CD4-positive, CD25-positive, alpha-beta regulatory T cell (primary cell): ENCODE results near the gene GJC2. TPM values are rescaled to one million over a fixed set of nuclear protein-coding genes. Genes with fewer than 3 reads are reported as not detected.

ENCODE experiments used
- ATAC-seq, 2 donors: fragments of 150-1000 bp; cut with Tn5 transposase; one replicate each; pipeline ENCODE4 v1.10.0; 2021; ENCODE audit warnings: low read depth in 2 of 2, moderate number of reproducible peaks in 2 of 2, moderate library complexity in 1 of 2
- DNase-seq, 3 donors: peaks; one replicate each; pipeline versions ENCODE4 v3.0.0 to v3.0.0-alpha.2; 2012 to 2022; ENCODE audit warnings: mixed read lengths in 1 of 3
- H3K27ac ChIP-seq: one replicate; pipeline ENCODE4 v1.7.0; 2013; ENCODE audit warnings: mild to moderate bottlenecking, low read length; ENCODE audit not compliant: insufficient read depth, poor library complexity, severe bottlenecking
- H3K27me3 ChIP-seq: one replicate; pipeline ENCODE4 v1.7.0; 2013; ENCODE audit warnings: low read length; ENCODE audit not compliant: control insufficient read depth, insufficient read depth
- H3K36me3 ChIP-seq: one replicate; pipeline ENCODE4 v1.7.0; 2013; ENCODE audit warnings: mild to moderate bottlenecking, low read length, moderate library complexity; ENCODE audit not compliant: control insufficient read depth, insufficient read depth
- H3K4me1 ChIP-seq: 2 replicates; pipeline ENCODE4 v1.7.0; 2013; ENCODE audit warnings: mild to moderate bottlenecking, low read length; ENCODE audit not compliant: insufficient read depth, control insufficient read depth, poor library complexity, severe bottlenecking
- H3K4me3 ChIP-seq: one replicate; pipeline ENCODE4 v1.7.0; 2013; ENCODE audit warnings: low read depth, mild to moderate bottlenecking, low read length, moderate library complexity
- H3K9me3 ChIP-seq, 2 experiments: 1 replicate in 1 of 2; 2 replicates in 1 of 2; pipeline ENCODE4 v1.7.0; 2013; ENCODE audit warnings: low read length in 2 of 2, mild to moderate bottlenecking in 1 of 2, moderate library complexity in 1 of 2; ENCODE audit not compliant: control insufficient read depth in 2 of 2
- H3K27ac Mint-ChIP-seq, 3 donors: one replicate each; pipeline ENCODE4 v1.8.0; 2020 to 2022; ENCODE audit warnings: mild to moderate bottlenecking in 3 of 3, mixed read lengths in 3 of 3, moderate library complexity in 2 of 3
- H3K27me3 Mint-ChIP-seq: one replicate; pipeline ENCODE4 v1.8.0; 2022; ENCODE audit warnings: mild to moderate bottlenecking, mixed read lengths
- H3K36me3 Mint-ChIP-seq: one replicate; pipeline ENCODE4 v1.8.0; 2020; ENCODE audit warnings: mixed read lengths
- H3K4me1 Mint-ChIP-seq, 4 donors: one replicate each; pipeline ENCODE4 v1.8.0; 2020 to 2022; ENCODE audit warnings: mixed read lengths in 4 of 4, mild to moderate bottlenecking in 1 of 4
- H3K4me3 Mint-ChIP-seq, 4 donors: one replicate each; pipeline ENCODE4 v1.8.0; 2020 to 2022; ENCODE audit warnings: mild to moderate bottlenecking in 4 of 4, mixed read lengths in 4 of 4, moderate library complexity in 3 of 4
- H3K9me3 Mint-ChIP-seq, 7 donors: one replicate each; pipeline ENCODE4 v1.8.0; 2020 to 2022; ENCODE audit warnings: mixed read lengths in 7 of 7, mild to moderate bottlenecking in 3 of 7, moderate library complexity in 2 of 7
- polyA plus RNA-seq, 4 donors: library from polyadenylated mRNA; unstranded; fragments of 300-500 nt; fragmentation: Illumina TruSeq; gene quantifications; one replicate each; pipeline ENCODE4 v1.2.3, GENCODE V29; 2021
- total RNA-seq: library from RNA; stranded (reverse); gene quantifications from one replicate; pipeline ENCODE4 v1.2.3, GENCODE V29; 2022

Gene GJC2
- total and polyA plus RNA-seq, 5 donors from 2014 or later, result 2.8 TPM; not detected in 4

DNA sequence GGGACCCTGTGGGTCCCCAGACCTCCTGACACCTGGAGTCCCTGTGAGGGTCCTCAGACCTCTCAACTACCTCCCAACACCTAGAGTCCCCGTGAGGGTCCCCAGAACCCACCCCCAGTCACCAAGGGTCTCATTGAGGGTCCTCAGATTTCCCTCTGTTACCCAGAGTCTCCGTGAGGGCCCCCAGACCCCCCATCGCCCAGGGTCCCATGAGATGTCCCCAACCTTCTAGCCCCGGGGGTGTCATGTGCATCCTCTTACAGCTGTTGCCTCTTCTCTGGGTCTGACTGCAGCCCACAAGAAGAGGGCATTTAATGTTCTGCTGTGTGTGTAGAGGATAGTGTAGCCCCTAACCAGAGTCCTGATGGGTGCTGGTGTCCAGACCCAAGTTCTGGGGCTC, 2.0 kb upstream of the GJC2 start:
- ATAC-seq, result no peak
- Mint-ChIP-seq H3K9me3 (no peaks in the 10 kb centered on the region), H3K27ac (no peak overlapping the region), H3K4me1 (peaks cover 0 to 28% (median 13%) of the 10 kb centered on the region in 4 donors), H3K27me3 (no peaks in the 10 kb centered on the region), H3K36me3 (no peaks in the 10 kb centered on the region), H3K4me3 (peak overlapping the region in 1 of 4 donors; percentile 54)
- DNase-seq, result peak in 1 of 3 donors; percentile 0
- Histone ChIP-seq H3K9me3 (no peaks in the 10 kb centered on the region), H3K36me3 (peaks cover 23% of the 10 kb centered on the region), H3K27ac (no peak overlapping the region), H3K4me3 (no peak overlapping the region), H3K27me3 (no peaks in the 10 kb centered on the region), H3K4me1 (peaks cover 19% of the 10 kb centered on the region)

DNA sequence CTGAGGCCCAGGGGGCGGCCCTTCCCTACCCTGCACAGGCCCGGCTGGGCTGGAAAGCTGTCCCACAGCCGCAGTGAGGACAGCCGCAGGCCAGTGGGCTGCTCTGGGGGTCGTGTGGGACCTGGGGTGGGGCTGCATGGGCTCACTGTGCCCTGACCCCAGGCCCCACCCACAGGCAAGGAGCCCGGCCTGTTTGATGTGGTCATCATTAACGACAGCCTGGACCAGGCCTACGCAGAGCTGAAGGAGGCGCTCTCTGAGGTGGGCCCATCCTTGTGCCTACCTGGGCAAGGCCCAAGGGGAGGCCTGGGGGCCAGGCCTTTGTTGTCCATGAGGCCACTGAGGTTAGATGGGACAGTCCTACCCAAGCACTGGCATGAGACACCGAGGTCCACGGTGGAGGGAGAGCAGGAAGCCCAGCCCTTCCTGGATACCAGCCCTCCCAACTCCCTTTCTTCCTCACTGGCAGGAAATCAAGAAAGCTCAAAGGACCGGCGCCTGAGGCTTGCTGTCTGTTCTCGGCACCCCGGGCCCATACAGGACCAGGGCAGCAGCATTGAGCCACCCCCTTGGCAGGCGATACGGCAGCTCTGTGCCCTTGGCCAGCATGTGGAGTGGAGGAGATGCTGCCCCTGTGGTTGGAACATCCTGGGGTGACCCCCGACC, 1.4 kb upstream of the GJC2 start:
- H3K4me1 ChIP-seq, result peaks cover 13% of the 10 kb centered on the region
- H3K27ac ChIP-seq, result no peak overlapping the region
- H3K4me3 Mint-ChIP-seq, result peak overlapping the region in 1 of 4 donors; percentile 54
- DNase-seq (peak in 1 of 3 donors; percentile 0), ATAC-seq (no peak)
- H3K36me3 Mint-ChIP-seq, result no peaks in the 10 kb centered on the region
- no peaks in the 10 kb centered on the region for H3K27me3 Mint-ChIP-seq
- no peaks in the 10 kb centered on the region for H3K9me3 Mint-ChIP-seq
- H3K36me3 ChIP-seq, result peaks cover 23% of the 10 kb centered on the region
- H3K27me3 ChIP-seq, result no peaks in the 10 kb centered on the region
- no peak overlapping the region for H3K4me3 ChIP-seq
- H3K27ac Mint-ChIP-seq, result no peak overlapping the region
- H3K4me1 Mint-ChIP-seq, result peaks cover 0 to 23% (median 9%) of the 10 kb centered on the region in 4 donors
- no peaks in the 10 kb centered on the region for H3K9me3 ChIP-seq

DNA sequence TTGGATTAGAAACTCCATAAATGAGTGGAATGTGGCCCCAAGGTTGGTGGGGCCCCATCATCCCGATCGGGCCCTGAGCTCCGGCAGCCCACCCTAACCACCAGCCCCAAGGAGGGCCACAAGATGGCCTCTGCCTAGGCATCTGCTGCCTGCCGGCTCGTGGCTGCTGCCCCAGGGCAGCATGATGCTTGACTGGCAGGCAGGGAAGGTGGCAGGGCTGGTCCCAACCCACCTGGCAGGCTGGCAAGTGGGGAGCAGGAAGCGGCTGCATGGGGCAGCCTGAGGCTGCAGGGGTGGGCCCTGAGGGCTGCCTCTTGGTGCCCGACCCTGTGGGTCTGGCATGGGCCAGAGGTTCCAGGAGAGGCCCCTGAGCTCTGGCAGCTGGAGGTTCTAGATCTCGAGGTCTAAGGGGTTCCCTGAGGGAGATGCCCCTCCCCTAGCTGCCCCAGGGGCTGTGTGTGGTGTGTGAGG, 760 bp upstream of the GJC2 start:
- Histone ChIP-seq H3K27ac (no peak overlapping the region), H3K4me3 (no peak overlapping the region), H3K4me1 (peaks cover 9% of the 10 kb centered on the region), H3K9me3 (no peaks in the 10 kb centered on the region), H3K36me3 (peaks cover 23% of the 10 kb centered on the region), H3K27me3 (no peaks in the 10 kb centered on the region)
- Mint-ChIP-seq H3K4me1 (peaks cover 0 to 16% (median 2%) of the 10 kb centered on the region in 4 donors), H3K4me3 (peak overlapping the region in 1 of 4 donors; percentile 27), H3K36me3 (no peaks in the 10 kb centered on the region), H3K27ac (no peak overlapping the region), H3K9me3 (no peaks in the 10 kb centered on the region), H3K27me3 (no peaks in the 10 kb centered on the region)
- ATAC-seq, result no peak
- peak in 1 of 3 donors; percentile 0 for DNase-seq

DNA sequence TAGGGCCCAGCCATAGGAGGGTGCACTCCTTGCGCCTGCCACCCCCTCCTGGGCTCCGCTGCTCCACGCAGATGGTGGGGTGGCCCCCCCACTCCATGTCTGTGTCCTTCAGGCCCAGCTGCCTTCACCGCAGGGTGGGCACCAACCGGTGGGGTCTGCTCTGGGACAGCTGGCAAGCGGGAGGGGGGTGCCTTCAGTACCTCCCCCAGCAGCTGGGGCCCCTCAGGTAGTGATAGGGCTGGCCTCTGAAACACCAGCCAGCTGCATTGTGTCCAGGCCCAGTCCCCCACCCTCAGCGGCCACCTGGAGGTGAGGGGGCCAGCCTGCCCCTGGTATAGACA, 360 bp downstream of the GJC2 start:
- no peak overlapping the region for H3K27ac Mint-ChIP-seq
- H3K9me3 ChIP-seq, result no peaks in the 10 kb centered on the region
- H3K9me3 Mint-ChIP-seq, result no peaks in the 10 kb centered on the region
- ATAC-seq (no peak), DNase-seq (no peak)
- no peak overlapping the region for H3K4me3 ChIP-seq
- H3K4me1 Mint-ChIP-seq, result peaks cover 0 to 15% (median 1%) of the 10 kb centered on the region in 4 donors
- H3K27me3 ChIP-seq, result no peaks in the 10 kb centered on the region
- H3K27ac ChIP-seq, result no peak overlapping the region
- H3K4me3 Mint-ChIP-seq, result no peak overlapping the region
- peaks cover 23% of the 10 kb centered on the region for H3K36me3 ChIP-seq
- H3K36me3 Mint-ChIP-seq, result no peaks in the 10 kb centered on the region
- no peaks in the 10 kb centered on the region for H3K27me3 Mint-ChIP-seq
- H3K4me1 ChIP-seq, result no peaks in the 10 kb centered on the region

DNA sequence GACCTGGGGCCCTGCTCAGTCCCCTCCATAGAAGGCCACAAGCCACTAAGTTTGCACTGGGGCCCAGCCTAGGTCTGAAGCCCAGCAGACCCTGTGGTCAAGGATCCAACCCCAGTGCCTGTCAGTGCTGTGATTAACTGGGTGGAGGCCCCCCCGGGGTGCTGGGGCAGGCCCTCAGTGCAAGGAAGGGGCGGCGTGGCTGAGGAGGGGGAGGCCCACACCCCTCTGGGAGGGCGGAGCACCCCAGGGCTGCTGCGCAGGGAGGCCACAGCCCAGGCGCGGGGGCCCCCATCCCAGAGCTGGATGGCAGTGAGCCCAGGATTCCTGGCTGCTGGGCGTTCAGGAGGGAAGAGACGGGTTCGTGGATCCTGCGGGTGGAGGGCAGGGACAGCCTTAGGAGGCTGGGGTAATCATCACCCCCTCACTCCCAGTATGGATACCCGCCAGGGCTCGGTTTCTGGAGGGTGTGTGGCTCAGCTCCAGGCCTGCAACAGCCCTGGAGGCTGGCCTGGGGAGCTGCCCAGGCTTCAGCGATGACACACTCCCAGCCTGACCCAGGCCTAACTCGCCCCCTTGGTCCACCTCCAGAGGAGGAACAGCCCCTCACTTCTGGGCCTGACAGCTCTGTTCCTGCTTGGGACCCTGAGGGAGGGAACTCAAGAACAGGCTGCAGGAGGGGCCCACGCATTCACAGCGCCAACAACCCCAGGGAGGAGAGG, 890 bp downstream of the GJC2 start:
- H3K4me3 Mint-ChIP-seq, result no peak overlapping the region
- H3K4me1 Mint-ChIP-seq, result peaks cover 0 to 15% (median 1%) of the 10 kb centered on the region in 4 donors
- no peaks in the 10 kb centered on the region for H3K36me3 Mint-ChIP-seq
- H3K4me3 ChIP-seq, result no peak overlapping the region
- H3K36me3 ChIP-seq, result peaks cover 19% of the 10 kb centered on the region
- H3K27me3 Mint-ChIP-seq, result no peaks in the 10 kb centered on the region
- no peaks in the 10 kb centered on the region for H3K4me1 ChIP-seq
- H3K9me3 Mint-ChIP-seq, result no peaks in the 10 kb centered on the region
- H3K27ac Mint-ChIP-seq, result no peak overlapping the region
- H3K27me3 ChIP-seq, result no peaks in the 10 kb centered on the region
- H3K9me3 ChIP-seq, result no peaks in the 10 kb centered on the region
- no peak for DNase-seq
- no peak overlapping the region for H3K27ac ChIP-seq
- no peak for ATAC-seq

DNA sequence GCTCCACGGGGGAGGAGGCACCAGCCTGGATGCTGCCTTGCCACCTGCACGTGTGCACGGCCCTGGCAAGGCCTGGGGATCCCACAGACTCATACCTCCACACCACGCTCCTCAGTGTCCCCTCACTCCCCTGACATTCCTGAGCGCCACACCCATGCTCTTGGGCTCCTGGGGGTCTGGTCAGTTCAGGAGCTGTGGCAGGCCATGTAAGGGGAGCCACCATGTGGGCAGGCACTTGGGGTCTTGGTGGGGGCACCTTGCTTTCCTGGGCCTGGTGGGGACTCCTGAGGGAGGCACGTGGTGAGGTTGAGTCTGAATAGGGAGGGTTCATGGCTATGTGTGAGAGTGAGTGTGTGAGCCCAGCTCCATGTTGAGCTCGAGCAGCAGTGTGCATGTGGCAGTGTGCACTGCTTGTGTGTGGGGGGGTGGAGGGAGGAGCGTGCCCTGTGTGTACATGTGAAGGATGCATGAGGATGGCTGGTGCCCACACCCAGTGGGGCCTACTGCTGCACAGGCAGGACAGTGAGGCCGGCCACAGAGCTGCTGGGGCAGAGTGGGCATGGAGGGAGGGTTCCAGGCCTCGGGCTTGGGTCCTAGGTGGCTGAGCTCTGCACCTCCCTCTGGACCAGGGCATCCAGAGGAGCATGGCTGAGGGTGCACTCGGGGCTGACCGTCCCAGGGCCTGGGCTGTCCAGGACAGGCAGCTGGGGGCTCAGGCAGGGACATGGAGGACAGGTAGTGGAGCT, 1.6 kb downstream of the GJC2 start:
- ATAC-seq, result no peak
- H3K27ac ChIP-seq, result no peak overlapping the region
- peaks cover 2% of the 10 kb centered on the region for H3K4me1 ChIP-seq
- H3K27me3 ChIP-seq, result no peaks in the 10 kb centered on the region
- H3K36me3 ChIP-seq, result peaks cover 14% of the 10 kb centered on the region
- H3K4me3 ChIP-seq, result no peak overlapping the region
- Mint-ChIP-seq H3K27ac (peak overlapping the region in 2 of 3 donors; percentile 67 to 84), H3K9me3 (no peaks in the 10 kb centered on the region), H3K4me3 (peak overlapping the region in 2 of 4 donors; percentile 30 to 41), H3K4me1 (peaks cover 0 to 12% (median 1%) of the 10 kb centered on the region in 4 donors), H3K36me3 (no peaks in the 10 kb centered on the region), H3K27me3 (no peaks in the 10 kb centered on the region)
- H3K9me3 ChIP-seq, result no peaks in the 10 kb centered on the region
- no peak for DNase-seq

DNA sequence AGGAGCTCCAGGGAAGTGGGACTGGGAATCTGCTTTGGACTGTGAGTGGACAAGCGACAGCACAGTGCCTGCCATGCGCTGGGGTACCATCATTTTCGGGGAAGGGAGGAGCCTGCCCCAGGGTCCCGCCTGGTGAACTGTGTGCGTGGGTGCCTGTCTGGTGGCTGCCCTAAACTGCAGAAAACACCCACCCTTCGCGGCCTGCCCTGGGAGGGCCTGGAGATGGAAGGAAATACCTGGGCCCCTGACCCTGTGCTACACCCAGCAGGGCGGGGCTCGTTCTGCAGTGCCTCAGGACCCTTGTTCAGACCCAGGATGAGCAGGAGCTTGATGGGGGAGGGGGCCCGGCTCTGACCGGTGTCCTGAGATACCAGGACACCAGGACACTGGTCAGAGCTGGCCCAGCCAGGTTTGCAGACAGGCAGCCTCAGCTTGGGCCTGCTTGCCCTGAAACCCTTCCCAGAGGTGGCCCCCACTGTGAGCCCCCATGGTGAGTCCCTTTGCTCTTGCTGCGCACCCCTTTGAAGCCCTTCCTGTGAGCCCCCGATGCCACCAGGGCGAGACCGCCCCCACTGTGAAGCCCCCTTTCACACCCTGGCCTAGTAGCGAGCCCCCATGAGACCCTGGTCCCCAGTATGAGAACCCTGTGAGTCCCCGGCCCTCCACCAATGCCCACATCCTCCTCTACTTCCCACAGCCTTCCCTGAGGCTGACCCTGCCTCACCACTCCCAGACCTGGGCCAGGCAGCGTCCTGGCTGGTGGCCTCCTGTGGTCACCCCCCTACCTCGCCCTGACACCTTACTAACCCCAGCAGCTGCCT, 2.6 kb downstream of the GJC2 start:
- Mint-ChIP-seq H3K36me3 (no peaks in the 10 kb centered on the region), H3K9me3 (no peaks in the 10 kb centered on the region), H3K27me3 (no peaks in the 10 kb centered on the region), H3K4me3 (peak overlapping the region in 1 of 4 donors; percentile 58), H3K27ac (peak overlapping the region in 1 of 3 donors; percentile 83), H3K4me1 (peaks cover 0 to 15% (median 1%) of the 10 kb centered on the region in 4 donors)
- ATAC-seq (no peak), DNase-seq (no peak)
- Histone ChIP-seq H3K4me1 (peaks cover 8% of the 10 kb centered on the region), H3K27ac (no peak overlapping the region), H3K4me3 (no peak overlapping the region), H3K27me3 (no peaks in the 10 kb centered on the region), H3K36me3 (peaks cover 8% of the 10 kb centered on the region), H3K9me3 (no peaks in the 10 kb centered on the region)
